Left renal pelvis (tissue), 4 donors: ENCODE measurements around the gene CDKN2C. TPM values are rescaled to one million over a fixed set of nuclear protein-coding genes. Genes with fewer than 3 reads are reported as not detected.

Source experiments
- DNase-seq, 4 donors: peaks; one replicate each; pipeline ENCODE4 v3.0.0-alpha.2; 2013; ENCODE audit warnings: low read depth in 4 of 4, low spot score in 3 of 4
- polyA plus RNA-seq, 4 donors: library from polyadenylated mRNA; unstranded; fragments of 120-200 nt; gene quantifications; one replicate each; pipeline ENCODE4 v1.2.1, GENCODE V29; 2013; ENCODE audit not compliant: insufficient read length in 4 of 4

CDKN2C gene
- polyA plus RNA-seq, 4 donors: 10.0 to 28.1 (median 11.5) TPM

GRCh38 chr1:50959913-50960844, 9.9 kb upstream of the CDKN2C start, which contains the start of gene FAF1:
Gene FAF1, minus strand, starts transcription at chr1:50960267. Its CDS starts 456 bp downstream, at chr1:50959811.
- peak; percentile 87 to 93 (median 92) for DNase-seq

DNA sequence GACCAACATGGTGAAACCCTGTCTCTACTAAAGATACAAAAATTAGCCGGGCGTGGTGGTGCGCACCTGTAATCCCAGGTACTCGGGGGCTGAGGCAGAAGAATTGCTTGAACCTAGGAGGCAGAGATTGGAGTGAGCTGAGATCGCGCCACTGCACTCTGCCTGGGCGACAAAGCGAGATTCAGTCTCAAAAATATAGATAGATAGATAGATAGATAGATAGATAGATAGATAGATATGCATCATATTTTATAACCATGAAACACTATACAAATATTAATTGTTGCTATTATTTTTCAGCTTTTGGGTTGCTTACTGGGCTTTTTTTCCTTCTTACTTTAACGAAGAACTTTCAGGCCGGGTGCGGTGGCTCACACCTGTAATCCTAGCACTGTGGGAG, 5.2 kb upstream of the CDKN2C start:
- DNase-seq: no peak

DNA sequence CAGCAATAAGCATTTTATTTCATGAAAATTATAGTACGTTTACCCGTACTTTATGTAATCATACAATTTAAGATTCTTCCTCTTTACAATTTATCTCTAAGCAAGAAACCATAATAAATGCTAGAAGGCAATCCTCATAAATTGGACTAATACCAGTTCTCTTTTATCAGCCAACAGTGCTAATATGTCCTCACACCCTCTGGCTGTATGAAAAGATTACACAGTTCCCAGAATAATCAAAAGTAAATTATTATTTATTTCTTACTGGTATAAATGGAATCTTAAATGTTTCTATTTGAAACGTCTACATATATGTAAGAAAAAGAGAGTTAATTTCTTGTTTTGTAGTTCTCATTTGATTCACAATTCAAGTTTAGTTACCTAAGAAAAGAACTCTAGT, 3.1 kb upstream of the CDKN2C start:
- DNase-seq: no peak

- DNase-seq: no peak
These were observed 2.5 kb upstream of the CDKN2C start for GRCh38 chr1:50967416-50968157.

DNA sequence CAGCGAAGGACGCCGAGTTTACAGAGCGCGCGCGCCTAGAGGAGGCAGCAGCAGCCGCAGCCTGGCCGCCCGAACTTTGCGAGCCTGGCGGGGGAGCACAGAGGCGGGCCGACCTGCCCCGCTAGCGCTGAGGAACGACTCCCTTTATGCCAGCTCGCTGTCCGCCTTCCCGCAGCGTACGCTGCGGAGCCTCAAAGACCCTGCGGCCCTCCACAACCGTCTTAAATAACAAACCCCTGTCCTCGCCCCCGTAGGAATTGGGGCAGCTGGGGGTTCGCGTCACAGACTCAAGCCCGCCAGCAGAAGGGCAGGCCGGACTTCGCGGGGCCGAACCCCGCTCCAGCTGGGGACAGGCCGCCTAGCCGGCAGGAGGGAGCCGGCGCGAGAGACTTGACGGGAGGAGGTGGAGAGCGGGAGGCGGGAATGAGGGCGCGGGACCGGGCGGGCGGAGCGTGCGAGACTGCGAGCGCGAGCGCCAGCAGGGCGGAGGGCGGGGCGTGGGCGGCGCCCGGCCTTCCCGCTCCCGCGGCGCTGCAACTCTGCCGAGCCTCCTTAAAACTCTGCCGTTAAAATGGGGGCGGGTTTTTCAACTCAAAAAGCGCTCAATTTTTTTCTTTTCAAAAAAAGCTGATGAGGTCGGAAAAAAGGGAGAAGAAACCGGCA, 1.8 kb upstream of the CDKN2C start:
- DNase-seq: peak in 3 of 4 donors; percentile 69 to 74 (median 74)

- DNase-seq: no peak
These were observed 1.0 kb upstream of the CDKN2C start for GRCh38 chr1:50968821-50969610.

- DNase-seq: no peak
These were observed 453 bp downstream of the CDKN2C start for GRCh38 chr1:50970509-50970887.

DNA sequence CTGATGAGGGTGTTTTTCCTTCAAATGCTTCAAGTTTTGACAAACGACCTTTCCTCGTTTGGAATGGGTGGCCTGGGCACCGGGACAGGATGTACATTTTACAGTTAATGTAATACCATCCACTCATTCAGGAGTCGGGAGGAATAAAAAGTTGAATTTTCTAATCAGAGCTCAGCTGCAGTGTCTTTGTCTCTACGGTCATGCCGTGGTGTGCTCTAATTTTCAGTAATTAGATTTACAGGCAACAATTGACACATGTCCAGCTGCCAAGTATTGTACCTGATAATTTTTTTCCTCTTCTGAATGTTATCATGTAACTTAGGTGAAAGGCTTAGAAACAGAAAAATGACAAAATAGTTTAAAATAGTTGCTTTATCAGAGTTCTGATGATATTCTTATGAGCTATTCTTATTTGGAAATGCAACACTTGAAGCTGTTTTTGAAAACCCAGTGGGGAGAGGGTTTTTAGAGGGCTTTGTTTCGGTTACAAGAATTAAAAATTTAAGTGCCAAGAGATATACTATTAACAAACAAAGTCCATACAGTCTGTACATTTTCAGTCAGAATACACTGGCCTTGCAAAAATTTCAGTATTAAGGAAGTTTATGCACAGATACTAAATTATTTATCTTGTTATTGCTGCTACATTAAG, 1.0 kb downstream of the CDKN2C start:
- DNase-seq: no peak

GRCh38 chr1:50971748-50972305, 1.8 kb downstream of the CDKN2C start:
- no peak for DNase-seq

DNA sequence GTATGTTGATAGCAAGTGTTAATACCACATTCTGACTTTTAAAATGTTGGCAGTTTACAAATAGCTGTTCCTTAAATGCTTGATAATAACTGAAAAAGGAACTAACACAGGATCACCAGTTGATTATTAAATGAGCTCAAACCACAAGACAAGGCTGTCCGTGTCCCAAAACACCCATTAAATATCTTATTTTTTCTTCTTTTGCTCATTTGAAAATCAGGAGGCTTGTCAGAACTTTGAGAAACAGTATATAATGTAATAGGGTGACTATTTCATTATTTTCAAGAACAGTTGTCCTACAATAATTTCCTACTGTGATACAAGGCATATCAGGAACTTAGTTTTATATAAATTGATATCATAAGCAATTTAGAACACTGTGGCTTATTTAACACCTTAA, 2.7 kb downstream of the CDKN2C start:
- no peak for DNase-seq

DNA sequence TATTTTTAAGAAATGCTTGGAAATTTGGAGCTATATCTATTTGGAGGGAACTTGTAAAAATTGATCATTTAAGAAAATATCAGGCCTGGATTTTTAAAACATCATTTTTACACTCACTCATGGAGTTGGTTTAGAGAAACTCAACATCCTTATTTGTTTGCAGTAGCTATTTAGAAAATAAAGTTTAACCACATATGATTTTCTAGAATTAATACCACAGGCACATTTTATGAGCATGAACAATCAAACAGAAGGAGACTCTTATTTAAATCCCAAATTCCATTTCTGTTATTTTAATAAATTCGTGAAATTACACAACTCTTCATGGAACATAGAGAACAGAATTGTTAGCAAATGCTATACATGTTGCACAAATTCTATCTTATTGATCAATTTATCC, 3.2 kb downstream of the CDKN2C start:
- no peak for DNase-seq

DNA sequence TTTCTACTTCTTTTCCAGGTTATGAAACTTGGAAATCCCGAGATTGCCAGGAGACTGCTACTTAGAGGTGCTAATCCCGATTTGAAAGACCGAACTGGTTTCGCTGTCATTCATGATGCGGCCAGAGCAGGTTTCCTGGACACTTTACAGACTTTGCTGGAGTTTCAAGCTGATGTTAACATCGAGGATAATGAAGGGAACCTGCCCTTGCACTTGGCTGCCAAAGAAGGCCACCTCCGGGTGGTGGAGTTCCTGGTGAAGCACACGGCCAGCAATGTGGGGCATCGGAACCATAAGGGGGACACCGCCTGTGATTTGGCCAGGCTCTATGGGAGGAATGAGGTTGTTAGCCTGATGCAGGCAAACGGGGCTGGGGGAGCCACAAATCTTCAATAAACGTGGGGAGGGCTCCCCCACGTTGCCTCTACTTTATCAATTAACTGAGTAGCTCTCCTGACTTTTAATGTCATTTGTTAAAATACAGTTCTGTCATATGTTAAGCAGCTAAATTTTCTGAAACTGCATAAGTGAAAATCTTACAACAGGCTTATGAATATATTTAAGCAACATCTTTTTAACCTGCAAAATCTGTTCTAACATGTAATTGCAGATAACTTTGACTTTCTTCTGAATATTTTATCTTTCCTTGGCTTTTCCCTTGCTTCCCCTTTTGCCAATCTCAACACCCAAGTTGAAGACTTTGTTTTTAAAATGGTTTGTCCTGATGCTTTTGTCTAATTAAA, 4.0 kb downstream of the CDKN2C start:
- no peak for DNase-seq

DNA sequence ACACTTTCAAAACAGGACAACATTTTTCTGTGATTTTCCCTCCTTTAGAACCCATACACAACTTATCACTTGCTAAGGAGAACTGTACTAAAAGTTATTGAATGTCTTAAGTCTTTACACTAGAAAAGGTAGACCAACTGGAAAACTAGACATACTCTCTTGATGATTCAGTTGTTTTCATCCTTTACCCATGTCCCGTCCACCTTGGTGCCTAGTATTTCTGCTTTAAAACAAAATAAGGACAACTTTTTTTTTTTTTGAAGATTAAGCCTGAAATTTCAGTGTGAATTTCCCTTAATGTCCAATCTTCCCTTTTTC, 4.5 kb downstream of the CDKN2C start:
- no peak for DNase-seq

- no peak for DNase-seq
These were observed 5.4 kb downstream of the CDKN2C start for GRCh38 chr1:50975436-50975835.

DNA sequence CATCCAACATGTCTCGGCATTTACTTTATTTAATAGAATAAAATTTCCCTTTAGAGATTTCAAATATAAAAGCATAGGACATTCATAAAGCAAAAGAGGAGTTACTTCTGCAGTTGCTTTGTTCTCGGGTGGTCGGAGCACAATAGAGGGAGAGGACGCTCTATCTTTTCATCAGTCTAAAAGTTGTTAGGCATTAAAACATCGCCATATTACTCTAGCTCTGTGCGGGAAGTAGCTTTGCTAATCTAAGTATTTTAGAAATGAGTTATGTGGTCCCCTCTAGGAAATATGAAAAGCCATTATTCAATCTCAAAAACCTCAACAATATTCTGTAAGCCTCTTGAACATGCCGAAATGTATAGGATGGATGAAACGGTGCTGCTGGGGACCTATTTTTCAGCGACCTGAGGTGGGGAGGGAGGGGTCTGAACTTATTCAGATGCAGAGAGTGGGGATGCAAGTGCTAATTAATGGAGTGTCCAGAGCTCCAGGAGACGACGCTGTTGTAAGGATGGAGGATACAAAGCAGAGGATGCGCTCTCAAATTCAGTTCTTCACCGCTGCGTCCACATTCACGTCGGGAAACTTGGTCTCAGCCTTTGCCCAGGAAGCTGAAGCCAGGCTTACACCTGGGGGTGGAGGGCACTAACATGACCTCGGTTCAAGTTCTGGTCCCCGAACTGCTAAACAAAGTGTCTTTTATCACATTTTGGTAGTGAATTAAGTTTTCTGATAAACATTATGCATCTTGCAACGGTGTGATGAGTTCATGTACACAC, 6.3 kb downstream of the CDKN2C start:
- no peak for DNase-seq

GRCh38 chr1:50976890-50977574, 7.0 kb downstream of the CDKN2C start:
- DNase-seq: no peak

- DNase-seq: no peak
These were observed 7.6 kb downstream of the CDKN2C start for GRCh38 chr1:50977575-50978143.
